Measurements from ENCODE around the gene CTSG. TPM values are rescaled to one million over a fixed set of nuclear protein-coding genes. Genes with fewer than 3 reads are reported as not detected.

The CTSG gene
- total and polyA plus RNA-seq, 10 of the 15 experiments (the other 5 are each of a cell fraction or from before 2014, with no cell fraction given) = not detected

DNA sequence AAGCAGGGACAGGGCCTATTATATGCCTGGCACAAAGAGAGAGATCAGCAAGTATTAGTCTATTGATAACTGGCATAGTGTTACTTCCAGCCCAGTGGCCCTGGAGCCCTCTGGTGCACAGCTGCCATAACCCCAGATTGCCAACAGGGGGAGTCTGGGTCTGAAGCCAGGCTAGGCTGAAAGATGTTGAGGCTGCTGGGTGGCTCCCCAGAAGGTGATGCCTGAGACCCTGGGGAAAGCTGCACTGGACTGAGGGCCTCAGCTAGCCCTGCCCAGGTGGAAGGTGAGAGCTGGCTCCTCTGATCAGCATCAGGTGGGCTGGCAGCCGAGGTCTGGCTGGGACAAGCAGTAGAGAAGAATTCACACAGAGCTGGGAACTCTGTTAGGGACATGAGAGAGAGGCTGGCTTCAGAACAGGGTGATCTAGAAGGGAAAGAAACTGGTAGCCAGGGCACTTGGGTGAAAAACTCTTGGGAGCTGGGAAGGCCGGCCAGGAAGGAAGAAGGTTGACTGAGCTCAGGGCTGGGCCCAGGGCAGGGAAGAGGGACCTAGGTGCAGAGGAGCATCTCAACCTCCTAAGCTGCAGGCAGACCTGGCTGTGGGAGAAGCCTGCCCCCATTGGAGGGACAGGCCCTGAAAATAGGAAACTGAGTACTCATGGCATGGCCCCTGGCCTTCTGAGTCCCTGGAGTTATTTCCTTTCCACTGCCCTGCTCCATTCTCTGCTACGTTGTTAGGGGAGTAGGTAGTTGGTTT is 29.6 kb upstream of the CTSG start (continued):
- TF ChIP-seq NR2F1 (conservative IDR thresholded peaks at IDR 0.05) (no peak), POU2F2 (IDR thresholded peaks at IDR 0.05; ENCODE audit: borderline replicate concordance, low read depth, low read length) (no peak)

DNA sequence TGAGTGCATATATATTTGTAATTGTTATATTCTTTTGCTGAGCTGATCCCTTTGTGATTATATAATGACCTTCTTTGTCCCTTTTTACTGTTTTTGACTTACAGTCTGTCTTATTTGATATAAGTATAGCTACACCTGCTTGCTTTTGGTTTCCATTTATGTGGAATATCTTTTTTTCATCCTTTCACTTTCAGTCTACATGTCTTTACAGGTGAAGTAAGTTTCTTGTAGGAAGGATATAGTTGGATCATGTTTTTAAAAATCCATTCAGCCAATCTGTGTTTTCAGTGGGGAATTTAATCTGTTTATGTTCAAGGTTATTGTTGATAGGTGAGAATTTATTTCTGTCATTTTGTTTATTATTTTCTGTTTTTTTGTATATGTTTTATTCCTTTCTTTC is 21.4 kb upstream of the CTSG start:
- CTCF ChIA-PET = interaction anchor here (0.9 to 2.4 kb wide), 2 partner anchors 8 to 11 kb away, joined by 3 to 8 read pairs; no protein-coding TSS in a partner anchor

More for the DNA sequence above, 21.4 kb upstream of the CTSG start:
- RAD21 ChIA-PET (ENCODE audit: unreplicated experiment) = no interaction called here
- no TSS peak for BruUV-seq (replicated peaks)
- no peaks in the 10 kb centered on the region for H4K20me1 ChIP-seq (ENCODE audit: control insufficient read depth, insufficient read depth)
- H3K36me3 ChIP-seq (ENCODE audit: control insufficient read depth in 2 of 2, insufficient read depth in 2 of 2, low read length in 1 of 2) = no peaks in the 10 kb centered on the region
- TF ChIP-seq SMARCA5 (IDR thresholded peaks at IDR 0.05) = no peak
- TF ChIP-seq NFXL1 (IDR thresholded peaks at IDR 0.05; ENCODE audit: borderline replicate concordance) = no peak
- no peak for TF ChIP-seq MXI1 (IDR thresholded peaks at IDR 0.05; ENCODE audit: low read depth, low read length)
- TF ChIP-seq, protein P1, sequence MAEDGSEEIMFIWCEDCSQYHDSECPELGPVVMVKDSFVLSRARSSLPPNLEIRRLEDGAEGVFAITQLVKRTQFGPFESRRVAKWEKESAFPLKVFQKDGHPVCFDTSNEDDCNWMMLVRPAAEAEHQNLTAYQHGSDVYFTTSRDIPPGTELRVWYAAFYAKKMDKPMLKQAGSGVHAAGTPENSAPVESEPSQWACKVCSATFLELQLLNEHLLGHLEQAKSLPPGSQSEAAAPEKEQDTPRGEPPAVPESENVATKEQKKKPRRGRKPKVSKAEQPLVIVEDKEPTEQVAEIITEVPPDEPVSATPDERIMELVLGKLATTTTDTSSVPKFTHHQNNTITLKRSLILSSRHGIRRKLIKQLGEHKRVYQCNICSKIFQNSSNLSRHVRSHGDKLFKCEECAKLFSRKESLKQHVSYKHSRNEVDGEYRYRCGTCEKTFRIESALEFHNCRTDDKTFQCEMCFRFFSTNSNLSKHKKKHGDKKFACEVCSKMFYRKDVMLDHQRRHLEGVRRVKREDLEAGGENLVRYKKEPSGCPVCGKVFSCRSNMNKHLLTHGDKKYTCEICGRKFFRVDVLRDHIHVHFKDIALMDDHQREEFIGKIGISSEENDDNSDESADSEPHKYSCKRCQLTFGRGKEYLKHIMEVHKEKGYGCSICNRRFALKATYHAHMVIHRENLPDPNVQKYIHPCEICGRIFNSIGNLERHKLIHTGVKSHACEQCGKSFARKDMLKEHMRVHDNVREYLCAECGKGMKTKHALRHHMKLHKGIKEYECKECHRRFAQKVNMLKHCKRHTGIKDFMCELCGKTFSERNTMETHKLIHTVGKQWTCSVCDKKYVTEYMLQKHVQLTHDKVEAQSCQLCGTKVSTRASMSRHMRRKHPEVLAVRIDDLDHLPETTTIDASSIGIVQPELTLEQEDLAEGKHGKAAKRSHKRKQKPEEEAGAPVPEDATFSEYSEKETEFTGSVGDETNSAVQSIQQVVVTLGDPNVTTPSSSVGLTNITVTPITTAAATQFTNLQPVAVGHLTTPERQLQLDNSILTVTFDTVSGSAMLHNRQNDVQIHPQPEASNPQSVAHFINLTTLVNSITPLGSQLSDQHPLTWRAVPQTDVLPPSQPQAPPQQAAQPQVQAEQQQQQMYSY (CRISPR knock-in tag; IDR thresholded peaks at IDR 0.05) = no peak
- TF ChIP-seq, protein P2, sequence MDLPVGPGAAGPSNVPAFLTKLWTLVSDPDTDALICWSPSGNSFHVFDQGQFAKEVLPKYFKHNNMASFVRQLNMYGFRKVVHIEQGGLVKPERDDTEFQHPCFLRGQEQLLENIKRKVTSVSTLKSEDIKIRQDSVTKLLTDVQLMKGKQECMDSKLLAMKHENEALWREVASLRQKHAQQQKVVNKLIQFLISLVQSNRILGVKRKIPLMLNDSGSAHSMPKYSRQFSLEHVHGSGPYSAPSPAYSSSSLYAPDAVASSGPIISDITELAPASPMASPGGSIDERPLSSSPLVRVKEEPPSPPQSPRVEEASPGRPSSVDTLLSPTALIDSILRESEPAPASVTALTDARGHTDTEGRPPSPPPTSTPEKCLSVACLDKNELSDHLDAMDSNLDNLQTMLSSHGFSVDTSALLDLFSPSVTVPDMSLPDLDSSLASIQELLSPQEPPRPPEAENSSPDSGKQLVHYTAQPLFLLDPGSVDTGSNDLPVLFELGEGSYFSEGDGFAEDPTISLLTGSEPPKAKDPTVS (IDR thresholded peaks at IDR 0.05; ENCODE audit: low read depth, low read length) = no peak
- no peak for TF ChIP-seq CREM (IDR thresholded peaks at IDR 0.05; ENCODE audit: low read depth)
- no peak for TF ChIP-seq SP1 (IDR thresholded peaks at IDR 0.05; ENCODE audit: low read depth, low read length)
- TF ChIP-seq BACH1 (IDR thresholded peaks at IDR 0.05; ENCODE audit: borderline replicate concordance) = no peak
- TF ChIP-seq, protein P3, sequence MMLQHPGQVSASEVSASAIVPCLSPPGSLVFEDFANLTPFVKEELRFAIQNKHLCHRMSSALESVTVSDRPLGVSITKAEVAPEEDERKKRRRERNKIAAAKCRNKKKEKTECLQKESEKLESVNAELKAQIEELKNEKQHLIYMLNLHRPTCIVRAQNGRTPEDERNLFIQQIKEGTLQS (IDR thresholded peaks at IDR 0.05; ENCODE audit: borderline replicate concordance, extremely low read depth, low read depth, low read length) = no peak
- no peak for TF ChIP-seq PML (IDR thresholded peaks at IDR 0.05; ENCODE audit: low read length)
- TF ChIP-seq, protein P4, sequence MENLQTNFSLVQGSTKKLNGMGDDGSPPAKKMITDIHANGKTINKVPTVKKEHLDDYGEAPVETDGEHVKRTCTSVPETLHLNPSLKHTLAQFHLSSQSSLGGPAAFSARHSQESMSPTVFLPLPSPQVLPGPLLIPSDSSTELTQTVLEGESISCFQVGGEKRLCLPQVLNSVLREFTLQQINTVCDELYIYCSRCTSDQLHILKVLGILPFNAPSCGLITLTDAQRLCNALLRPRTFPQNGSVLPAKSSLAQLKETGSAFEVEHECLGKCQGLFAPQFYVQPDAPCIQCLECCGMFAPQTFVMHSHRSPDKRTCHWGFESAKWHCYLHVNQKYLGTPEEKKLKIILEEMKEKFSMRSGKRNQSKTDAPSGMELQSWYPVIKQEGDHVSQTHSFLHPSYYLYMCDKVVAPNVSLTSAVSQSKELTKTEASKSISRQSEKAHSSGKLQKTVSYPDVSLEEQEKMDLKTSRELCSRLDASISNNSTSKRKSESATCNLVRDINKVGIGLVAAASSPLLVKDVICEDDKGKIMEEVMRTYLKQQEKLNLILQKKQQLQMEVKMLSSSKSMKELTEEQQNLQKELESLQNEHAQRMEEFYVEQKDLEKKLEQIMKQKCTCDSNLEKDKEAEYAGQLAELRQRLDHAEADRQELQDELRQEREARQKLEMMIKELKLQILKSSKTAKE (IDR thresholded peaks at IDR 0.05; ENCODE audit: low read depth, poor library complexity, severe bottlenecking) = no peak
- no peak for TF ChIP-seq HDGF (IDR thresholded peaks at IDR 0.05)
- no peak for TF ChIP-seq NFYB (IDR thresholded peaks at IDR 0.05; ENCODE audit: insufficient read depth, low read depth, low read length)
- TF ChIP-seq TARDBP (IDR thresholded peaks at IDR 0.05; ENCODE audit: borderline replicate concordance) = no peak
- FAIRE-seq = peak; percentile 44
- POLR2A ChIA-PET = no interaction called here
- H3K9ac ChIP-seq (ENCODE audit: control insufficient read depth, insufficient read depth, low read length) = no peak overlapping the region
- no peaks in the 10 kb centered on the region for H3K4me1 ChIP-seq (ENCODE audit: control insufficient read depth, insufficient read depth, low read length)
- no peak for DNase-seq (ENCODE audit: low read depth, low spot score)
- intact Hi-C loops (cut with micrococcal nuclease; ENCODE audit: unreplicated experiment) = no loop called here
- H3K27me3 ChIP-seq (replicated peaks in 1 of 2; ENCODE audit: control insufficient read depth in 2 of 2, insufficient read depth in 2 of 2, low read length in 1 of 2) = no peaks in the 10 kb centered on the region
- no peak overlapping the region for H3K4me2 ChIP-seq (ENCODE audit: control insufficient read depth, insufficient read depth)
- H3K79me2 ChIP-seq (ENCODE audit: control insufficient read depth, insufficient read depth, low read length) = no peaks in the 10 kb centered on the region
- ATAC-seq = no peak
- SMC1A ChIA-PET (ENCODE audit: uncharacterized antibody, unreplicated experiment) = no interaction called here
- no peak overlapping the region for H3K27ac ChIP-seq (ENCODE audit: control insufficient read depth, insufficient read depth)
- no peak overlapping the region for H3K4me3 ChIP-seq
- in situ Hi-C loops (cut with MboI) = no loop called here
- H2AFZ ChIP-seq (ENCODE audit: control insufficient read depth, low read depth, low read length) = no peak overlapping the region
- peaks cover 3% of the 10 kb centered on the region; the same call in 1 of the 3 replicates for H3K9me3 ChIP-seq (replicated peaks; ENCODE audit: control insufficient read depth, insufficient read depth, low read length)
